IPS-NIHi7 (cell line): Measurements from ENCODE around the gene ARVCF.

Experiments
- DNase-seq: peaks from one replicate; pipeline ENCODE4 v3.0.0; 2012; ENCODE audit warnings: mixed read lengths; ENCODE audit errors: extremely low spot score

The ARVCF gene

GRCh38 chr22:19998991-19999820 is 17.4 kb downstream of the ARVCF start:
- no peak for DNase-seq

- DNase-seq, result no peak
Measured at GRCh38 chr22:19998232-19998951, 18.2 kb downstream of the ARVCF start.

- DNase-seq, result no peak
Measured at GRCh38 chr22:19997561-19998231, 18.9 kb downstream of the ARVCF start.

GRCh38 chr22:19996694-19997384 is 19.8 kb downstream of the ARVCF start:
- DNase-seq, result no peak

GRCh38 chr22:19995611-19996339 is 20.8 kb downstream of the ARVCF start:
- no peak for DNase-seq

GRCh38 chr22:19994851-19995610 is 21.6 kb downstream of the ARVCF start:
- DNase-seq, result no peak

GRCh38 chr22:19993926-19994325 is 22.7 kb downstream of the ARVCF start:
- DNase-seq, result no peak

GRCh38 chr22:19992921-19993355 is 23.7 kb downstream of the ARVCF start:
- DNase-seq, result no peak

GRCh38 chr22:19992481-19992911 is 24.1 kb downstream of the ARVCF start:
- DNase-seq, result no peak

- DNase-seq, result no peak
Measured at GRCh38 chr22:19991645-19992451, 24.8 kb downstream of the ARVCF start.

GRCh38 chr22:19991395-19991644 is 25.3 kb downstream of the ARVCF start:
- no peak for DNase-seq

GRCh38 chr22:19990609-19991394 is 25.8 kb downstream of the ARVCF start:
- no peak for DNase-seq

- no peak for DNase-seq
Measured at GRCh38 chr22:19990188-19990587, 26.4 kb downstream of the ARVCF start.

- DNase-seq, result no peak
Measured at GRCh38 chr22:19989725-19990067, 26.9 kb downstream of the ARVCF start.

GRCh38 chr22:19988965-19989724 is 27.5 kb downstream of the ARVCF start:
- DNase-seq, result no peak

GRCh38 chr22:19988331-19988808 is 28.3 kb downstream of the ARVCF start:
- DNase-seq, result no peak

GRCh38 chr22:19987394-19988306 is 29.0 kb downstream of the ARVCF start:
- DNase-seq, result no peak
